GM23338 (cell line): ENCODE measurements around the gene EID2B. TPM values are rescaled to one million over a fixed set of nuclear protein-coding genes. Genes with fewer than 3 reads are reported as not detected.

Experiments
- ATAC-seq: fragments of 200-7000 bp; cut with Tn5 transposase; 3 replicates; pipeline ENCODE4 v1.9.1; 2020
- DNase-seq: peaks from one replicate; pipeline ENCODE4 v3.0.0-alpha.2; 2015; ENCODE audit warnings: low spot score
- H2AFZ ChIP-seq: fragments of 200-600 bp; sonication (generic); 2 replicates; pipeline ENCODE4 v1.8.0; 2016; ENCODE audit warnings: antibody characterized with exemption, mild to moderate bottlenecking, moderate library complexity
- H3F3A ChIP-seq: fragments of 200-600 bp; sonication (generic); replicated peaks from 2 replicates; pipeline ENCODE4 v1.8.0; 2017; ENCODE audit warnings: antibody characterized with exemption, mixed run types, low read depth
- H3K27ac ChIP-seq: fragments of 200-600 bp; sonication (generic); 2 replicates; pipeline ENCODE4 v1.6.1; 2016; ENCODE audit warnings: low read depth
- H3K27me3 ChIP-seq: fragments of 200-600 bp; sonication (generic); 2 replicates; pipeline ENCODE4 v1.8.0; 2016; ENCODE audit warnings: mild to moderate bottlenecking, mixed run types, moderate library complexity; ENCODE audit not compliant: insufficient read depth
- H3K36me3 ChIP-seq: fragments of 200-600 bp; sonication (generic); 2 replicates; pipeline ENCODE4 v1.8.0; 2016; ENCODE audit warnings: mild to moderate bottlenecking; ENCODE audit not compliant: insufficient read depth
- H3K4me1 ChIP-seq: fragments of 200-600 bp; sonication (generic); 2 replicates; pipeline ENCODE4 v1.8.0; 2016; ENCODE audit warnings: mild to moderate bottlenecking, moderate library complexity; ENCODE audit not compliant: insufficient read depth
- H3K4me2 ChIP-seq: fragments of 200-600 bp; sonication (generic); 2 replicates; pipeline ENCODE4 v1.7.1; 2017; ENCODE audit warnings: mixed run types
- H3K4me3 ChIP-seq: fragments of 200-600 bp; sonication (generic); 2 replicates; pipeline ENCODE4 v1.6.1; 2016; ENCODE audit warnings: mixed run types
- H3K79me2 ChIP-seq: fragments of 200-600 bp; sonication (generic); replicated peaks from 2 replicates; pipeline ENCODE4 v1.8.0; 2017; ENCODE audit warnings: mild to moderate bottlenecking; ENCODE audit not compliant: insufficient read depth
- H3K9me2 ChIP-seq: fragments of 200-600 bp; sonication (generic); 2 replicates; pipeline ENCODE4 v1.8.0; 2017; ENCODE audit not compliant: insufficient read depth
- H4K20me1 ChIP-seq: fragments of 200-600 bp; sonication (generic); replicated peaks from 2 replicates; pipeline ENCODE4 v1.8.0; 2017; ENCODE audit warnings: mild to moderate bottlenecking; ENCODE audit not compliant: insufficient read depth
- H3K27ac Mint-ChIP-seq: 2 replicates; pipeline ENCODE4 v1.8.0; 2020; ENCODE audit warnings: inconsistent platforms, mild to moderate bottlenecking, moderate library complexity, mixed read lengths
- H3K27me3 Mint-ChIP-seq: 3 replicates; pipeline ENCODE4 v1.8.0; 2022; ENCODE audit warnings: low read depth, mild to moderate bottlenecking, moderate library complexity, mixed read lengths, inconsistent platforms; ENCODE audit not compliant: insufficient read depth, poor library complexity
- H3K36me3 Mint-ChIP-seq: 3 replicates; pipeline ENCODE4 v1.8.0; 2021; ENCODE audit warnings: low read depth, mild to moderate bottlenecking, inconsistent platforms, moderate library complexity, mixed read lengths
- H3K4me1 Mint-ChIP-seq: 3 replicates; pipeline ENCODE4 v1.8.0; 2020; ENCODE audit warnings: mild to moderate bottlenecking, inconsistent platforms, mixed read lengths
- H3K4me3 Mint-ChIP-seq: 3 replicates; pipeline ENCODE4 v1.8.0; 2021; ENCODE audit warnings: moderate library complexity, mild to moderate bottlenecking, inconsistent platforms, mixed read lengths
- H3K9me3 Mint-ChIP-seq: 3 replicates; pipeline ENCODE4 v1.8.0; 2020; ENCODE audit warnings: moderate library complexity, mild to moderate bottlenecking, inconsistent platforms, mixed read lengths
- CREB1 ChIP-seq: fragments of 250-450 bp; sonication (Bioruptor Pico); IDR thresholded peaks from 2 replicates; pipeline ENCODE4 v1.5.0; 2020; ENCODE audit warnings: low read depth, mild to moderate bottlenecking, moderate library complexity
- JUNB ChIP-seq: IDR thresholded peaks from one replicate; pipeline ENCODE4 v1.6.1; 2016; ENCODE audit warnings: antibody characterized with exemption; ENCODE audit not compliant: unreplicated experiment
- POLR2AphosphoS5 ChIP-seq: IDR thresholded peaks from 2 replicates; pipeline ENCODE4 v1.6.1; 2016; ENCODE audit warnings: antibody characterized with exemption, low read depth
- STAT1 ChIP-seq: IDR thresholded peaks from one replicate; pipeline ENCODE4 v1.6.1; 2016; ENCODE audit warnings: antibody characterized with exemption; ENCODE audit not compliant: unreplicated experiment
- ZNF114 ChIP-seq: fragments of 250-450 bp; sonication (Bioruptor Pico); IDR thresholded peaks from 2 replicates; pipeline ENCODE4 v1.5.0; 2020; ENCODE audit warnings: mild to moderate bottlenecking, moderate library complexity
- polyA plus RNA-seq: library from polyadenylated mRNA; unstranded; fragments of >200 nt; fragmentation: Nextera tagmentation; extraction: Ambion mirVana; gene quantifications from 2 replicates; pipeline ENCODE4 v1.2.1, GENCODE V29; 2016
- total RNA-seq: library from RNA; depleted of rRNA; stranded (reverse); fragments of >200 nt; shearing (Covaris generic); gene quantifications from 2 replicates; pipeline ENCODE4 v1.2.3, GENCODE V29; 2014
- TF ChIP-seq, protein P1 (sequence below): IDR thresholded peaks from 2 replicates; pipeline ENCODE4 v1.6.1; 2016; ENCODE audit warnings: antibody characterized with exemption
- TF ChIP-seq, protein P2 (sequence below), 2 experiments: fragments of 200-600 bp in 1 of 2; sonication (generic) in 1 of 2; conservative IDR thresholded peaks; 2 replicates each; pipeline versions ENCODE4 v1.5.1 to v1.6.1; 2016 to 2017; ENCODE audit warnings: antibody characterized with exemption in 2 of 2, low read depth in 2 of 2, mild to moderate bottlenecking in 2 of 2, moderate library complexity in 1 of 2
- TF ChIP-seq, protein P3 (sequence below): IDR thresholded peaks from one replicate; pipeline ENCODE4 v1.6.1; 2018; ENCODE audit warnings: antibody characterized with exemption; ENCODE audit not compliant: unreplicated experiment
- TF ChIP-seq, protein P4 (sequence below): fragments of 250-450 bp; sonication (Bioruptor Pico); IDR thresholded peaks from 2 replicates; pipeline ENCODE4 v1.5.0; 2020; ENCODE audit warnings: mild to moderate bottlenecking, moderate library complexity

Gene EID2B
- total and polyA plus RNA-seq, 2 experiments from 2014 or later: 2.5 to 4.6 TPM

DNA sequence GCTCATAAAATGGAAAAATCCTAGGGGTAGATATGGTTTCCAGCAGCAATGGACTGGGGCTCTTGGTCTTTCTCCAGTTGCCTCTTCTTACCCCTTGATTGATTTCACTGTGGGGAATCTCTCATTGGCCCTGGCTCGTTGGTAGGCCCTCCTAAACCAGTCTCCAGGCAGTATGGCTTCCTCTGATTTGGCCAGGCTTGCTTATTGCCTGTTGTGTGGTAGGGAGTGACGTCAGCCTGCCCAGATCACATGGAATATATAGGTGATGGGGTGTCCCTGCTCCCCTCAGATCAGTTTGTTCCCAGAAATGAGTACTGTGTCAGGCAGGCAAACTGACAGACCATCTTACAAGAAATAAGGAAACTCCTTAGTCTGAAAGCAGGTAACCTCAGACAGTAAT, 23.4 kb downstream of the EID2B start:
- no peak for ATAC-seq
- no peaks in the 10 kb centered on the region for H3K36me3 ChIP-seq
- no peak overlapping the region for H3K4me3 ChIP-seq
- no peaks in the 10 kb centered on the region for H3K9me2 ChIP-seq
- no peak overlapping the region for H3K27ac Mint-ChIP-seq
- H2AFZ ChIP-seq: no peak overlapping the region
- H3K27me3 ChIP-seq: peaks cover 71% of the 10 kb centered on the region
- H3K4me2 ChIP-seq: no peak overlapping the region
- peaks cover 3% of the 10 kb centered on the region; the same call in 2 of the 3 replicates for H3K36me3 Mint-ChIP-seq
- no peak for DNase-seq
- H3K27me3 Mint-ChIP-seq: peaks cover 62% of the 10 kb centered on the region
- H3K4me1 Mint-ChIP-seq: peaks cover 6% of the 10 kb centered on the region
- H3F3A ChIP-seq: peaks cover 26% of the 10 kb centered on the region; the same call in 1 of the 2 replicates
- no peaks in the 10 kb centered on the region for H3K79me2 ChIP-seq
- H3K9me3 Mint-ChIP-seq: peaks cover 11% of the 10 kb centered on the region
- no peak overlapping the region for H3K27ac ChIP-seq
- no peak overlapping the region; the same call in 2 of the 3 replicates for H3K4me3 Mint-ChIP-seq
- no peak for TF ChIP-seq CREB1 (CRISPR knock-in tag)
- TF ChIP-seq, protein P1, sequence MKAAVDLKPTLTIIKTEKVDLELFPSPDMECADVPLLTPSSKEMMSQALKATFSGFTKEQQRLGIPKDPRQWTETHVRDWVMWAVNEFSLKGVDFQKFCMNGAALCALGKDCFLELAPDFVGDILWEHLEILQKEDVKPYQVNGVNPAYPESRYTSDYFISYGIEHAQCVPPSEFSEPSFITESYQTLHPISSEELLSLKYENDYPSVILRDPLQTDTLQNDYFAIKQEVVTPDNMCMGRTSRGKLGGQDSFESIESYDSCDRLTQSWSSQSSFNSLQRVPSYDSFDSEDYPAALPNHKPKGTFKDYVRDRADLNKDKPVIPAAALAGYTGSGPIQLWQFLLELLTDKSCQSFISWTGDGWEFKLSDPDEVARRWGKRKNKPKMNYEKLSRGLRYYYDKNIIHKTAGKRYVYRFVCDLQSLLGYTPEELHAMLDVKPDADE: no peak
- TF ChIP-seq, protein P2, sequence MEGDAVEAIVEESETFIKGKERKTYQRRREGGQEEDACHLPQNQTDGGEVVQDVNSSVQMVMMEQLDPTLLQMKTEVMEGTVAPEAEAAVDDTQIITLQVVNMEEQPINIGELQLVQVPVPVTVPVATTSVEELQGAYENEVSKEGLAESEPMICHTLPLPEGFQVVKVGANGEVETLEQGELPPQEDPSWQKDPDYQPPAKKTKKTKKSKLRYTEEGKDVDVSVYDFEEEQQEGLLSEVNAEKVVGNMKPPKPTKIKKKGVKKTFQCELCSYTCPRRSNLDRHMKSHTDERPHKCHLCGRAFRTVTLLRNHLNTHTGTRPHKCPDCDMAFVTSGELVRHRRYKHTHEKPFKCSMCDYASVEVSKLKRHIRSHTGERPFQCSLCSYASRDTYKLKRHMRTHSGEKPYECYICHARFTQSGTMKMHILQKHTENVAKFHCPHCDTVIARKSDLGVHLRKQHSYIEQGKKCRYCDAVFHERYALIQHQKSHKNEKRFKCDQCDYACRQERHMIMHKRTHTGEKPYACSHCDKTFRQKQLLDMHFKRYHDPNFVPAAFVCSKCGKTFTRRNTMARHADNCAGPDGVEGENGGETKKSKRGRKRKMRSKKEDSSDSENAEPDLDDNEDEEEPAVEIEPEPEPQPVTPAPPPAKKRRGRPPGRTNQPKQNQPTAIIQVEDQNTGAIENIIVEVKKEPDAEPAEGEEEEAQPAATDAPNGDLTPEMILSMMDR (conservative IDR thresholded peaks at IDR 0.05; ENCODE audit: low read depth in 2 of 2): no peak
- no peak for TF ChIP-seq POLR2AphosphoS5
- TF ChIP-seq, protein P3, sequence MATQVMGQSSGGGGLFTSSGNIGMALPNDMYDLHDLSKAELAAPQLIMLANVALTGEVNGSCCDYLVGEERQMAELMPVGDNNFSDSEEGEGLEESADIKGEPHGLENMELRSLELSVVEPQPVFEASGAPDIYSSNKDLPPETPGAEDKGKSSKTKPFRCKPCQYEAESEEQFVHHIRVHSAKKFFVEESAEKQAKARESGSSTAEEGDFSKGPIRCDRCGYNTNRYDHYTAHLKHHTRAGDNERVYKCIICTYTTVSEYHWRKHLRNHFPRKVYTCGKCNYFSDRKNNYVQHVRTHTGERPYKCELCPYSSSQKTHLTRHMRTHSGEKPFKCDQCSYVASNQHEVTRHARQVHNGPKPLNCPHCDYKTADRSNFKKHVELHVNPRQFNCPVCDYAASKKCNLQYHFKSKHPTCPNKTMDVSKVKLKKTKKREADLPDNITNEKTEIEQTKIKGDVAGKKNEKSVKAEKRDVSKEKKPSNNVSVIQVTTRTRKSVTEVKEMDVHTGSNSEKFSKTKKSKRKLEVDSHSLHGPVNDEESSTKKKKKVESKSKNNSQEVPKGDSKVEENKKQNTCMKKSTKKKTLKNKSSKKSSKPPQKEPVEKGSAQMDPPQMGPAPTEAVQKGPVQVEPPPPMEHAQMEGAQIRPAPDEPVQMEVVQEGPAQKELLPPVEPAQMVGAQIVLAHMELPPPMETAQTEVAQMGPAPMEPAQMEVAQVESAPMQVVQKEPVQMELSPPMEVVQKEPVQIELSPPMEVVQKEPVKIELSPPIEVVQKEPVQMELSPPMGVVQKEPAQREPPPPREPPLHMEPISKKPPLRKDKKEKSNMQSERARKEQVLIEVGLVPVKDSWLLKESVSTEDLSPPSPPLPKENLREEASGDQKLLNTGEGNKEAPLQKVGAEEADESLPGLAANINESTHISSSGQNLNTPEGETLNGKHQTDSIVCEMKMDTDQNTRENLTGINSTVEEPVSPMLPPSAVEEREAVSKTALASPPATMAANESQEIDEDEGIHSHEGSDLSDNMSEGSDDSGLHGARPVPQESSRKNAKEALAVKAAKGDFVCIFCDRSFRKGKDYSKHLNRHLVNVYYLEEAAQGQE: no peak
- H3K4me1 ChIP-seq: peaks cover 4% of the 10 kb centered on the region
- H4K20me1 ChIP-seq: no peaks in the 10 kb centered on the region

DNA sequence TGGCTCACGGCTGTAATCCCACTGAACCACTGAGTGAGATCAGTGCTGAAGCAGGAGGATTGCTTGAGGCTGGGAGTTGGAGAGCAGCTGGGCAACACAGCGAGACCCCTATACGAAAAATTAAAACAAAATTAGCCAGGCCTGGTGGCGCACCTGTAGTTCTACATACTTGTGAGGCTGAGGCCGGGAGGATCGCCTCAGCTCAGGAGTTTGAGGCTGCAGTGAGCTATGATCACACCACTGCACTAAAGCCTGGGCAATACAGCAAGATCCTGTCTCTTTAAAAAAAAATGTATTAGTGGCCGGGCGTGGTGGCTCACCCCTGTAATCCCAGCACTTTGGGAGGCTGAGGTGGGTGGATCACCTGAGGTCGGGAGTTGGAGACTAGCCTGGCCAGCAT, 24.0 kb downstream of the EID2B start:
- H3K36me3 ChIP-seq: no peaks in the 10 kb centered on the region
- peaks cover 4% of the 10 kb centered on the region for H3K4me1 ChIP-seq
- peaks cover 6% of the 10 kb centered on the region for H3K4me1 Mint-ChIP-seq
- no peak overlapping the region for H3K27ac ChIP-seq
- no peaks in the 10 kb centered on the region for H4K20me1 ChIP-seq
- H3K27me3 ChIP-seq: peaks cover 71% of the 10 kb centered on the region
- H3K4me3 ChIP-seq: peak overlapping the region; percentile 79; the same call in 1 of the 2 replicates
- H3K36me3 Mint-ChIP-seq: peaks cover 7% of the 10 kb centered on the region; the same call in 2 of the 3 replicates
- ATAC-seq: no peak
- DNase-seq: no peak
- H3K79me2 ChIP-seq: no peaks in the 10 kb centered on the region
- no peak overlapping the region for H3K4me2 ChIP-seq
- H3K27me3 Mint-ChIP-seq: peaks cover 65% of the 10 kb centered on the region
- H3K9me2 ChIP-seq: no peaks in the 10 kb centered on the region
- H3K27ac Mint-ChIP-seq: no peak overlapping the region
- H3K9me3 Mint-ChIP-seq: peaks cover 13% of the 10 kb centered on the region
- H3F3A ChIP-seq: peaks cover 20% of the 10 kb centered on the region; the same call in 1 of the 2 replicates
- H3K4me3 Mint-ChIP-seq: peak overlapping the region; percentile 64; the same call in 1 of the 3 replicates
- H2AFZ ChIP-seq: no peak overlapping the region
- TF ChIP-seq JUNB: no peak
- TF ChIP-seq ZNF114 (CRISPR knock-in tag): no peak
- no peak for TF ChIP-seq STAT1
- no peak for TF ChIP-seq POLR2AphosphoS5
- TF ChIP-seq CREB1 (CRISPR knock-in tag): no peak
- TF ChIP-seq, protein P4, sequence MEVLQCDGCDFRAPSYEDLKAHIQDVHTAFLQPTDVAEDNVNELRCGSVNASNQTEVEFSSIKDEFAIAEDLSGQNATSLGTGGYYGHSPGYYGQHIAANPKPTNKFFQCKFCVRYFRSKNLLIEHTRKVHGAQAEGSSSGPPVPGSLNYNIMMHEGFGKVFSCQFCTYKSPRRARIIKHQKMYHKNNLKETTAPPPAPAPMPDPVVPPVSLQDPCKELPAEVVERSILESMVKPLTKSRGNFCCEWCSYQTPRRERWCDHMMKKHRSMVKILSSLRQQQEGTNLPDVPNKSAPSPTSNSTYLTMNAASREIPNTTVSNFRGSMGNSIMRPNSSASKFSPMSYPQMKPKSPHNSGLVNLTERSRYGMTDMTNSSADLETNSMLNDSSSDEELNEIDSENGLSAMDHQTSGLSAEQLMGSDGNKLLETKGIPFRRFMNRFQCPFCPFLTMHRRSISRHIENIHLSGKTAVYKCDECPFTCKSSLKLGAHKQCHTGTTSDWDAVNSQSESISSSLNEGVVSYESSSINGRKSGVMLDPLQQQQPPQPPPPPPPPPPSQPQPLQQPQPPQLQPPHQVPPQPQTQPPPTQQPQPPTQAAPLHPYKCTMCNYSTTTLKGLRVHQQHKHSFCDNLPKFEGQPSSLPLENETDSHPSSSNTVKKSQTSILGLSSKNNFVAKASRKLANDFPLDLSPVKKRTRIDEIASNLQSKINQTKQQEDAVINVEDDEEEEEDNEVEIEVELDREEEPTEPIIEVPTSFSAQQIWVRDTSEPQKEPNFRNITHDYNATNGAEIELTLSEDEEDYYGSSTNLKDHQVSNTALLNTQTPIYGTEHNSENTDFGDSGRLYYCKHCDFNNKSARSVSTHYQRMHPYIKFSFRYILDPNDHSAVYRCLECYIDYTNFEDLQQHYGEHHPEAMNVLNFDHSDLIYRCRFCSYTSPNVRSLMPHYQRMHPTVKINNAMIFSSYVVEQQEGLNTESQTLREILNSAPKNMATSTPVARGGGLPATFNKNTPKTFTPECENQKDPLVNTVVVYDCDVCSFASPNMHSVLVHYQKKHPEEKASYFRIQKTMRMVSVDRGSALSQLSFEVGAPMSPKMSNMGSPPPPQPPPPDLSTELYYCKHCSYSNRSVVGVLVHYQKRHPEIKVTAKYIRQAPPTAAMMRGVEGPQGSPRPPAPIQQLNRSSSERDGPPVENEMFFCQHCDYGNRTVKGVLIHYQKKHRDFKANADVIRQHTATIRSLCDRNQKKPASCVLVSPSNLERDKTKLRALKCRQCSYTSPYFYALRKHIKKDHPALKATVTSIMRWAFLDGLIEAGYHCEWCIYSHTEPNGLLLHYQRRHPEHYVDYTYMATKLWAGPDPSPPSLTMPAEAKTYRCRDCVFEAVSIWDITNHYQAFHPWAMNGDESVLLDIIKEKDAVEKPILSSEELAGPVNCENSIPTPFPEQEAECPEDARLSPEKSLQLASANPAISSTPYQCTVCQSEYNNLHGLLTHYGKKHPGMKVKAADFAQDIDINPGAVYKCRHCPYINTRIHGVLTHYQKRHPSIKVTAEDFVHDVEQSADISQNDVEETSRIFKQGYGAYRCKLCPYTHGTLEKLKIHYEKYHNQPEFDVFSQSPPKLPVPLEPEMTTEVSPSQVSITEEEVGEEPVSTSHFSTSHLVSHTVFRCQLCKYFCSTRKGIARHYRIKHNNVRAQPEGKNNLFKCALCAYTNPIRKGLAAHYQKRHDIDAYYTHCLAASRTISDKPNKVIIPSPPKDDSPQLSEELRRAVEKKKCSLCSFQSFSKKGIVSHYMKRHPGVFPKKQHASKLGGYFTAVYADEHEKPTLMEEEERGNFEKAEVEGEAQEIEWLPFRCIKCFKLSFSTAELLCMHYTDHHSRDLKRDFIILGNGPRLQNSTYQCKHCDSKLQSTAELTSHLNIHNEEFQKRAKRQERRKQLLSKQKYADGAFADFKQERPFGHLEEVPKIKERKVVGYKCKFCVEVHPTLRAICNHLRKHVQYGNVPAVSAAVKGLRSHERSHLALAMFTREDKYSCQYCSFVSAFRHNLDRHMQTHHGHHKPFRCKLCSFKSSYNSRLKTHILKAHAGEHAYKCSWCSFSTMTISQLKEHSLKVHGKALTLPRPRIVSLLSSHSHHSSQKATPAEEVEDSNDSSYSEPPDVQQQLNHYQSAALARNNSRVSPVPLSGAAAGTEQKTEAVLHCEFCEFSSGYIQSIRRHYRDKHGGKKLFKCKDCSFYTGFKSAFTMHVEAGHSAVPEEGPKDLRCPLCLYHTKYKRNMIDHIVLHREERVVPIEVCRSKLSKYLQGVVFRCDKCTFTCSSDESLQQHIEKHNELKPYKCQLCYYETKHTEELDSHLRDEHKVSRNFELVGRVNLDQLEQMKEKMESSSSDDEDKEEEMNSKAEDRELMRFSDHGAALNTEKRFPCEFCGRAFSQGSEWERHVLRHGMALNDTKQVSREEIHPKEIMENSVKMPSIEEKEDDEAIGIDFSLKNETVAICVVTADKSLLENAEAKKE (CRISPR knock-in tag): no peak
